ENCODE data around the gene FNDC1.

DNA sequence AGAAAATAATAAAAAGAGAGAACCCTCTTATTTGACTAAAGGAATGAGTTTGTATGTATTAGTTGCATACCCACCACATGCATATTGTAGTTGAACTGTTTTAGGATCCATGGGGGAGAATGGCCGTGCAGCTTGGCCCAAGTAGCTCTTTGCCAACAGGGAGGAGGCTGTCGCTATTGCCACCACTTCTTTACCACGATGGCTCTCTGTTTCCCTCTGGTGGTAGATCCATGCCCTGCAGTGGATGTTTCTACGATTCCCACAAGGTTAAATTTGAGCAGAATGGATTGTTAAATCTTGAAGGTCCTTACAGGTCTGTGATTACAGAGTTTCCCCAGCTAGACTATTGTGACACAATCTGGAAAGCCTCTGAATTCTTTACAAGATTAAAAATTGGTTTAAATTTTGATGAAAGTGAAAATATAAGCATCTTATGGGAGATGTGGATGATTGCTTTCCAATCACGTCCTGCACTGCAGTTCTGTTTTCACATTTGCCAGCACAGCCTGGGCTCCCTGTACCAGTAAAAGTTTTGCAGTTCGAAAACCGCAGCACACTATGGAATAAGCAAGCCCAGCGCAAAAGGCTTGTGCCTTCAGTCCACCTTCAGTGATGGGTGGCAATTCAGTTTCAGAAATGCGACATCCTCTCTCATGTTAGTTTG, 34.4 kb upstream of the FNDC1 start:
- no peak for TF ChIP-seq POLR2A (IDR thresholded peaks at IDR 0.05; ENCODE audit: low read depth, low read length)
- TF ChIP-seq POLR2AphosphoS5 (IDR thresholded peaks at IDR 0.05; ENCODE audit: low read depth, low read length), result no peak
- no peak for TF ChIP-seq TAF1 (IDR thresholded peaks at IDR 0.05; ENCODE audit: low read depth, low read length)
- no peak for TF ChIP-seq SPI1 (IDR thresholded peaks at IDR 0.05; ENCODE audit: low read depth, low read length)

Data from GM12891 (cell line).